Stimulated activated naive CD4-positive, alpha-beta T cell (primary cell): Measurements from ENCODE around the gene MAP3K5.

ENCODE experiments used
- DNase-seq, 6 experiments: peaks; one replicate each; lab custom pipeline; 2025; lab: John Stamatoyannopoulos, UW

The MAP3K5 gene

GRCh38 chr6:136541395-136541794 is 250.9 kb downstream of the MAP3K5 start:
- DNase-seq, result no peak

GRCh38 chr6:136539967-136540652 is 252.2 kb downstream of the MAP3K5 start:
- DNase-seq, result no peak

GRCh38 chr6:136538836-136539235 is 253.4 kb downstream of the MAP3K5 start:
- DNase-seq, result no peak

GRCh38 chr6:136535880-136536650 is 256.2 kb downstream of the MAP3K5 start:
- no peak for DNase-seq

- no peak for DNase-seq
These were observed 257.1 kb downstream of the MAP3K5 start for GRCh38 chr6:136535017-136535765.

GRCh38 chr6:136534268-136534667 is 258.0 kb downstream of the MAP3K5 start:
- no peak for DNase-seq

GRCh38 chr6:136533487-136533886 is 258.8 kb downstream of the MAP3K5 start:
- DNase-seq, result no peak

GRCh38 chr6:136532030-136532429 is 260.2 kb downstream of the MAP3K5 start:
- no peak for DNase-seq

GRCh38 chr6:136529710-136530109 is 262.6 kb downstream of the MAP3K5 start:
- no peak for DNase-seq

- DNase-seq, result no peak
These were observed 263.8 kb downstream of the MAP3K5 start for GRCh38 chr6:136528477-136528876.

GRCh38 chr6:136527831-136528230 is 264.4 kb downstream of the MAP3K5 start:
- DNase-seq, result no peak

- no peak for DNase-seq
These were observed 265.3 kb downstream of the MAP3K5 start for GRCh38 chr6:136526937-136527336.

GRCh38 chr6:136526196-136526930 is 265.9 kb downstream of the MAP3K5 start:
- peak in 4 of 6 experiments; percentile 4 to 34 (median 16) for DNase-seq

- DNase-seq, result no peak
These were observed 266.6 kb downstream of the MAP3K5 start for GRCh38 chr6:136525586-136526195.

- no peak for DNase-seq
These were observed 267.3 kb downstream of the MAP3K5 start for GRCh38 chr6:136524936-136525413.

- DNase-seq, result no peak
These were observed 267.8 kb downstream of the MAP3K5 start for GRCh38 chr6:136524339-136524935.

GRCh38 chr6:136523196-136523595 is 269.1 kb downstream of the MAP3K5 start:
- no peak for DNase-seq

GRCh38 chr6:136522636-136523035 is 269.6 kb downstream of the MAP3K5 start:
- no peak for DNase-seq

GRCh38 chr6:136521911-136522310 is 270.4 kb downstream of the MAP3K5 start:
- DNase-seq, result no peak

- no peak for DNase-seq
These were observed 270.9 kb downstream of the MAP3K5 start for GRCh38 chr6:136521427-136521826.

- DNase-seq, result no peak
These were observed 271.8 kb downstream of the MAP3K5 start for GRCh38 chr6:136520517-136520916.
